ENCODE results near the gene ITPR2. TPM values are rescaled to one million over a fixed set of nuclear protein-coding genes. Genes with fewer than 3 reads are reported as not detected.
"Not testable (repeated sequence)": the region's sequence is repeated elsewhere in the genome, so short reads cannot be mapped to it uniquely, and the experiment has no call there.

The ITPR2 gene
- total and polyA plus RNA-seq, 5 experiments from 2014 or later = 4.6 to 45.9 (median 9.6) TPM

GRCh38 chr12:26453246-26453645, 379.7 kb downstream of the ITPR2 start:
- H3K9me3 Mint-ChIP-seq = no peaks in the 10 kb centered on the region
- H3K27me3 Mint-ChIP-seq = no peaks in the 10 kb centered on the region
- ATAC-seq (no peak), DNase-seq (no peak)
- POLR2A ChIA-PET = no interaction called here
- peaks cover 15 to 45% (median 40%) of the 10 kb centered on the region in 3 donors for H3K36me3 Mint-ChIP-seq
- H3K4me1 Mint-ChIP-seq = peaks cover 0 to 2% (median 0%) of the 10 kb centered on the region in 4 donors
- no peak overlapping the region for H3K27ac Mint-ChIP-seq
- no peak overlapping the region for H3K4me3 Mint-ChIP-seq

GRCh38 chr12:26452511-26452910, 380.5 kb downstream of the ITPR2 start:
- peaks cover 7 to 38% (median 32%) of the 10 kb centered on the region in 3 donors for H3K36me3 Mint-ChIP-seq

GRCh38 chr12:26451763-26452162, 381.2 kb downstream of the ITPR2 start:
- H3K27ac Mint-ChIP-seq = no peak overlapping the region

More at GRCh38 chr12:26452511-26452910, 380.5 kb downstream of the ITPR2 start:
- DNase-seq = no peak
- no peaks in the 10 kb centered on the region for H3K27me3 Mint-ChIP-seq
- H3K4me3 Mint-ChIP-seq = no peak overlapping the region
- no peak for ATAC-seq
- POLR2A ChIA-PET = no interaction called here
- H3K9me3 Mint-ChIP-seq = no peaks in the 10 kb centered on the region
- peak overlapping the region in 2 of 10 donors; percentile 3 to 50 for H3K27ac Mint-ChIP-seq
- peaks cover 0 to 2% (median 0%) of the 10 kb centered on the region in 4 donors for H3K4me1 Mint-ChIP-seq

GRCh38 chr12:26445909-26446308, 387.1 kb downstream of the ITPR2 start:
- DNase-seq (no peak), ATAC-seq (no peak)
- Mint-ChIP-seq H3K27ac (no peak overlapping the region), H3K36me3 (peaks cover 17 to 51% (median 29%) of the 10 kb centered on the region in 3 donors), H3K4me3 (no peak overlapping the region), H3K9me3 (no peaks in the 10 kb centered on the region), H3K27me3 (no peaks in the 10 kb centered on the region), H3K4me1 (peaks cover 0 to 5% (median 1%) of the 10 kb centered on the region in 4 donors)
- POLR2A ChIA-PET = no interaction called here

More at GRCh38 chr12:26451763-26452162, 381.2 kb downstream of the ITPR2 start:
- no peaks in the 10 kb centered on the region for H3K9me3 Mint-ChIP-seq
- H3K27me3 Mint-ChIP-seq = no peaks in the 10 kb centered on the region
- H3K4me1 Mint-ChIP-seq = no peaks in the 10 kb centered on the region
- ATAC-seq (no peak), DNase-seq (no peak)
- POLR2A ChIA-PET = no interaction called here
- H3K4me3 Mint-ChIP-seq = no peak overlapping the region
- H3K36me3 Mint-ChIP-seq = peaks cover 0 to 31% (median 28%) of the 10 kb centered on the region in 3 donors

- peaks cover 17 to 58% (median 29%) of the 10 kb centered on the region in 3 donors for H3K36me3 Mint-ChIP-seq
- no peak overlapping the region for H3K27ac Mint-ChIP-seq
- H3K4me3 Mint-ChIP-seq = no peak overlapping the region
- no peak for DNase-seq
- peaks cover 0 to 5% (median 1%) of the 10 kb centered on the region in 4 donors for H3K4me1 Mint-ChIP-seq
- no peaks in the 10 kb centered on the region for H3K9me3 Mint-ChIP-seq
- ATAC-seq = no peak
- POLR2A ChIA-PET = no interaction called here
- no peaks in the 10 kb centered on the region for H3K27me3 Mint-ChIP-seq
Observed at GRCh38 chr12:26443309-26443708, 389.7 kb downstream of the ITPR2 start.

GRCh38 chr12:26441434-26441833, 391.6 kb downstream of the ITPR2 start:
- DNase-seq (no peak), ATAC-seq (no peak)
- no peaks in the 10 kb centered on the region for H3K9me3 Mint-ChIP-seq
- H3K4me3 Mint-ChIP-seq = no peak overlapping the region
- no peak overlapping the region for H3K27ac Mint-ChIP-seq
- no peaks in the 10 kb centered on the region for H3K27me3 Mint-ChIP-seq
- H3K36me3 Mint-ChIP-seq = peaks cover 17 to 65% (median 29%) of the 10 kb centered on the region in 3 donors
- POLR2A ChIA-PET = no interaction called here
- peaks cover 0 to 5% (median 1%) of the 10 kb centered on the region in 4 donors for H3K4me1 Mint-ChIP-seq

GRCh38 chr12:26435069-26435404, 398.0 kb downstream of the ITPR2 start:
- Mint-ChIP-seq H3K36me3 (peaks cover 4 to 41% (median 15%) of the 10 kb centered on the region in 3 donors), H3K27me3 (no peaks in the 10 kb centered on the region), H3K9me3 (no peaks in the 10 kb centered on the region), H3K4me1 (no peaks in the 10 kb centered on the region), H3K27ac (no peak overlapping the region), H3K4me3 (no peak overlapping the region)
- POLR2A ChIA-PET = no interaction called here
- DNase-seq (no peak), ATAC-seq (no peak)

- POLR2A ChIA-PET = no interaction called here
- H3K4me1 Mint-ChIP-seq = no peaks in the 10 kb centered on the region
- no peak overlapping the region for H3K27ac Mint-ChIP-seq
- H3K4me3 Mint-ChIP-seq = no peak overlapping the region
- no peaks in the 10 kb centered on the region for H3K27me3 Mint-ChIP-seq
- no peaks in the 10 kb centered on the region for H3K9me3 Mint-ChIP-seq
- DNase-seq = peak in 1 of 10 donors; percentile 2
- peaks cover 4 to 43% (median 19%) of the 10 kb centered on the region in 3 donors for H3K36me3 Mint-ChIP-seq
- ATAC-seq = no peak
Observed at GRCh38 chr12:26434299-26435068, 398.5 kb downstream of the ITPR2 start.

- H3K9me3 Mint-ChIP-seq, H3K4me3 Mint-ChIP-seq, POLR2A ChIA-PET, H3K27ac Mint-ChIP-seq, H3K27me3 Mint-ChIP-seq, ATAC-seq, H3K4me1 Mint-ChIP-seq, DNase-seq: not testable (repeated sequence)
- H3K36me3 Mint-ChIP-seq = peaks cover 4 to 41% (median 22%) of the 10 kb centered on the region in 3 donors
Observed at GRCh38 chr12:26433701-26434100, 399.3 kb downstream of the ITPR2 start.

- H3K36me3 Mint-ChIP-seq = peaks cover 10 to 46% (median 23%) of the 10 kb centered on the region in 3 donors
- POLR2A ChIA-PET = no interaction called here
- H3K4me1 Mint-ChIP-seq = no peaks in the 10 kb centered on the region
- H3K9me3 Mint-ChIP-seq = no peaks in the 10 kb centered on the region
- H3K27ac Mint-ChIP-seq = peak overlapping the region in 1 of 10 donors; percentile 71
- H3K4me3 Mint-ChIP-seq = no peak overlapping the region
- no peak for DNase-seq
- no peak for ATAC-seq
- no peaks in the 10 kb centered on the region for H3K27me3 Mint-ChIP-seq
Observed at GRCh38 chr12:26431211-26431610, 401.8 kb downstream of the ITPR2 start.

GRCh38 chr12:26430596-26430995, 402.4 kb downstream of the ITPR2 start:
- Mint-ChIP-seq H3K36me3 (peaks cover 16 to 51% (median 29%) of the 10 kb centered on the region in 3 donors), H3K27ac (peak overlapping the region in 1 of 10 donors; percentile 49)
- H3K4me3 Mint-ChIP-seq, DNase-seq, POLR2A ChIA-PET, ATAC-seq, H3K4me1 Mint-ChIP-seq, H3K9me3 Mint-ChIP-seq, H3K27me3 Mint-ChIP-seq: not testable (repeated sequence)

- Mint-ChIP-seq H3K36me3 (peaks cover 16 to 47% (median 31%) of the 10 kb centered on the region in 3 donors), H3K4me1 (no peaks in the 10 kb centered on the region), H3K27me3 (no peaks in the 10 kb centered on the region), H3K9me3 (no peaks in the 10 kb centered on the region), H3K4me3 (no peak overlapping the region), H3K27ac (no peak overlapping the region)
- POLR2A ChIA-PET = interaction anchor here (0.5 kb wide), 1 partner anchor 438 kb away, joined by 3 read pairs; no protein-coding TSS in a partner anchor
- ATAC-seq = no peak
- no peak for DNase-seq
Observed at GRCh38 chr12:26429070-26429691, 403.8 kb downstream of the ITPR2 start.

GRCh38 chr12:26428420-26428819, 404.6 kb downstream of the ITPR2 start:
- ATAC-seq (no peak), DNase-seq (no peak)
- no peaks in the 10 kb centered on the region for H3K9me3 Mint-ChIP-seq
- H3K27ac Mint-ChIP-seq = no peak overlapping the region
- H3K36me3 Mint-ChIP-seq = peaks cover 16 to 44% (median 35%) of the 10 kb centered on the region in 3 donors
- H3K27me3 Mint-ChIP-seq = no peaks in the 10 kb centered on the region
- H3K4me1 Mint-ChIP-seq = no peaks in the 10 kb centered on the region
- no peak overlapping the region for H3K4me3 Mint-ChIP-seq
- POLR2A ChIA-PET = interaction anchor here (0.5 kb wide), 1 partner anchor 438 kb away, joined by 3 read pairs; no protein-coding TSS in a partner anchor
